Keratinocyte (primary cell): Measurements from ENCODE around the gene MARCHF3. TPM values are rescaled to one million over a fixed set of nuclear protein-coding genes. Genes with fewer than 3 reads are reported as not detected.

Experiments
- DNase-seq: peaks from one replicate; pipeline ENCODE4 v3.0.0-alpha.2; 2011; ENCODE audit warnings: low read depth, missing footprints, low spot score
- FAIRE-seq: peaks from 2 replicates; lab custom pipeline; 2011; peaks lifted over from hg19 to GRCh38; lab: Jason Lieb, UNC
- H2AFZ ChIP-seq: 2 replicates; pipeline ENCODE4 v1.6.0; 2012; ENCODE audit warnings: low read length, control low read depth, inconsistent platforms; ENCODE audit not compliant: control insufficient read depth
- H3K27ac ChIP-seq: 2 replicates; pipeline ENCODE4 v1.5.1; 2011; ENCODE audit warnings: low read length; ENCODE audit not compliant: control insufficient read depth, insufficient read depth
- H3K27me3 ChIP-seq: 3 replicates; pipeline ENCODE4 v1.6.0; 2011; ENCODE audit warnings: low read length; ENCODE audit not compliant: control insufficient read depth, insufficient read depth; ENCODE audit errors: extremely low read depth
- H3K36me3 ChIP-seq, 2 experiments: 2 replicates in 1 of 2; 3 replicates in 1 of 2; pipeline ENCODE4 v1.5.1; 2011; ENCODE audit warnings: low read length in 2 of 2, mild to moderate bottlenecking in 1 of 2; ENCODE audit not compliant: control insufficient read depth in 2 of 2, insufficient read depth in 2 of 2; ENCODE audit errors: extremely low read depth in 1 of 2
- H3K4me1 ChIP-seq: 3 replicates; pipeline ENCODE4 v1.5.1; 2011; ENCODE audit warnings: low read length; ENCODE audit not compliant: control insufficient read depth, insufficient read depth; ENCODE audit errors: extremely low read depth
- H3K4me2 ChIP-seq: 3 replicates; pipeline ENCODE4 v1.6.0; 2011; ENCODE audit warnings: low read depth, low read length; ENCODE audit not compliant: control insufficient read depth, insufficient read depth; ENCODE audit errors: extremely low read depth
- H3K4me3 ChIP-seq, 3 experiments: fragments of 200-600 bp in 1 of 3; sonication (generic) in 1 of 3; 2 replicates in 2 of 3; 3 replicates in 1 of 3; pipeline ENCODE4 v1.5.1; 2011 to 2016; ENCODE audit warnings: low read length in 3 of 3, mild to moderate bottlenecking in 3 of 3, control low read depth in 2 of 3, inconsistent platforms in 1 of 3, low read depth in 1 of 3, mixed read lengths in 1 of 3, mixed run types in 1 of 3, moderate library complexity in 1 of 3; ENCODE audit not compliant: control insufficient read depth in 2 of 3, insufficient read depth in 2 of 3; ENCODE audit errors: extremely low read depth in 1 of 3
- H3K79me2 ChIP-seq: 2 replicates; pipeline ENCODE4 v1.6.0; 2012; ENCODE audit warnings: low read length; ENCODE audit not compliant: control insufficient read depth, insufficient read depth
- H3K9ac ChIP-seq: 3 replicates; pipeline ENCODE4 v1.6.0; 2011; ENCODE audit warnings: low read length; ENCODE audit not compliant: control insufficient read depth, insufficient read depth; ENCODE audit errors: extremely low read depth
- H3K9me1 ChIP-seq: 3 replicates; pipeline ENCODE4 v1.6.0; 2011; ENCODE audit warnings: low read length; ENCODE audit not compliant: control insufficient read depth, insufficient read depth; ENCODE audit errors: extremely low read depth
- H3K9me3 ChIP-seq: 2 replicates; pipeline ENCODE4 v1.5.1; 2012; ENCODE audit warnings: low read depth, low read length; ENCODE audit not compliant: control insufficient read depth
- H4K20me1 ChIP-seq: 3 replicates; pipeline ENCODE4 v1.6.0; 2011; ENCODE audit warnings: low read length; ENCODE audit not compliant: control insufficient read depth, insufficient read depth; ENCODE audit errors: extremely low read depth
- CTCF ChIP-seq, 3 experiments: IDR thresholded peaks in 1 of 3; conservative IDR thresholded peaks in 1 of 3; optimal IDR thresholded peaks in 1 of 3; 2 replicates in 2 of 3; 3 replicates in 1 of 3; pipeline versions ENCODE3 to v1.5.1; 2011; ENCODE audit warnings: low read length in 3 of 3, mild to moderate bottlenecking in 3 of 3, moderate library complexity in 2 of 3, control low read depth in 1 of 3, inconsistent platforms in 1 of 3; ENCODE audit not compliant: insufficient read depth in 2 of 3; ENCODE audit errors: extremely low read depth in 1 of 3
- EZH2 ChIP-seq: IDR thresholded peaks from one replicate; pipeline ENCODE4 v1.6.1; 2012; ENCODE audit warnings: inconsistent platforms, mild to moderate bottlenecking, low read length, moderate library complexity
- dilution Hi-C: fragments of 300-500 bp; cut with MboI; formaldehyde crosslinking; loops from one replicate; pipeline ENCODE4 v1.7.0; 2020; ENCODE audit warnings: low sequenced_read_pairs; ENCODE audit not compliant: extremely low pct_ligation_motif_present
- polyA plus RNA-seq, 5 experiments: library from polyadenylated mRNA; depleted of rRNA in 3 of 5; stranded (reverse) in 3 of 5; stranded (forward) in 1 of 5; unstranded in 1 of 5; fragments of >200 nt; gene quantifications; 1 replicate in 1 of 5; 2 replicates in 3 of 5; 3 replicates in 1 of 5; pipeline versions ENCODE4 v1.2.1 to v1.2.3, GENCODE V29; 2011 to 2012; ENCODE audit warnings: missing spikeins in 2 of 5, low read depth in 1 of 5, low replicate concordance in 1 of 5

MARCHF3 gene
- polyA plus RNA-seq, 1 donor (not counting 4 experiments of a cell fraction or from before 2014, with no cell fraction given), result 0.45 TPM

DNA sequence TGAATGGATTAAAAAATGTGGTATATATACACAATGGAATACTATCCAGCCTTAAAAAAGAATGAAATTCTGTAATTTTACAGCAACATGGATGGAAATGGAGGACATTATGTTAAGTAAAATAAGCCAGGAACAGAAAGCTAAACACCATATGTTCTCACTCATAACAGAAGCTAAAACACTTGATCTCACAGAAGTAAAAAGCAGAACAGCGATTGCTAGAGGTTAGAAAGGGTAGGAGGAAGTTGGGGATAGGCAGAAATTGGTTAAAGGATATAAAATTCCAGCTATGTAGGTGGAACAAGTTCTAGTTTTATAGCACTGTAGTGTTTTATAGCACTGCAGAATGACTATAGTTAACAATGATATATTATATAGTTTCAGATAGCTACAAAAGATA, 15.8 kb downstream of the MARCHF3 start:
- FAIRE-seq (no peak), DNase-seq (no peak)
- no peak overlapping the region for H3K4me2 ChIP-seq
- H3K4me1 ChIP-seq, result no peaks in the 10 kb centered on the region
- H3K9me1 ChIP-seq, result no peaks in the 10 kb centered on the region
- dilution Hi-C loops, result no loop called here
- H2AFZ ChIP-seq, result no peak overlapping the region
- no peak overlapping the region for H3K27ac ChIP-seq
- TF ChIP-seq CTCF (optimal IDR thresholded peaks at IDR 0.05 in 1 of 3, IDR thresholded peaks at IDR 0.05 in 1 of 3, conservative IDR thresholded peaks at IDR 0.05 in 1 of 3; ENCODE audit: extremely low read depth in 1 of 3, insufficient read depth in 2 of 3, low read length in 3 of 3) (no peak), EZH2 (no peak)
- no peak overlapping the region for H3K4me3 ChIP-seq
- H3K9ac ChIP-seq, result no peak overlapping the region
- H3K27me3 ChIP-seq, result no peaks in the 10 kb centered on the region
- no peaks in the 10 kb centered on the region for H3K9me3 ChIP-seq
- H4K20me1 ChIP-seq, result no peaks in the 10 kb centered on the region
- no peaks in the 10 kb centered on the region for H3K79me2 ChIP-seq
- H3K36me3 ChIP-seq, result no peaks in the 10 kb centered on the region

DNA sequence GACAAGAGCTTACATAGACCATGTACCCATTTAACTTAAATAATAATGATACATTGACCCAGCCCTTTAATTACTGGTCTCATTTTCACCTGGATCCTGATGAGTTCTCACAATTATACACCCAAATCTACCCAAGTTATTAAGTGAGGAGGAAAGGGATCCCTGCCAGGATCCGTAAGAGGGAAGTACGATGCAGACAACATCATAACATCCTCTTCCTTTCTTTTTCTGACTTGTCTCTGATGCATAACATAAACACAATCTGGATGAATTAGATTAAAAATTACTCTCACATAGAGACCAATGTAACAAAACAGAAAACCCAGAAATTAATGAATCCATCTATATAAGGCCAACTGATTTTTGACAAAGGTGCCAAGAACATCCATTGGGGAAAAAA, 17.0 kb downstream of the MARCHF3 start:
- no peak overlapping the region for H3K9ac ChIP-seq
- no peak overlapping the region for H2AFZ ChIP-seq
- no peaks in the 10 kb centered on the region for H4K20me1 ChIP-seq
- dilution Hi-C loops, result no loop called here
- H3K27me3 ChIP-seq, result no peaks in the 10 kb centered on the region
- H3K4me3 ChIP-seq, result no peak overlapping the region
- TF ChIP-seq CTCF (optimal IDR thresholded peaks at IDR 0.05 in 1 of 3, IDR thresholded peaks at IDR 0.05 in 1 of 3, conservative IDR thresholded peaks at IDR 0.05 in 1 of 3; ENCODE audit: extremely low read depth in 1 of 3, insufficient read depth in 2 of 3, low read length in 3 of 3), result no peak
- no peak for TF ChIP-seq EZH2
- no peaks in the 10 kb centered on the region for H3K79me2 ChIP-seq
- no peak overlapping the region for H3K27ac ChIP-seq
- H3K36me3 ChIP-seq, result no peaks in the 10 kb centered on the region
- no peaks in the 10 kb centered on the region for H3K4me1 ChIP-seq
- no peak overlapping the region for H3K4me2 ChIP-seq
- DNase-seq (no peak), FAIRE-seq (no peak)
- H3K9me1 ChIP-seq, result no peaks in the 10 kb centered on the region
- no peaks in the 10 kb centered on the region for H3K9me3 ChIP-seq
